Kidney epithelial cell (primary cell): Measurements from ENCODE around the gene KLF7. TPM values are rescaled to one million over a fixed set of nuclear protein-coding genes. Genes with fewer than 3 reads are reported as not detected.

Source experiments
- DNase-seq: peaks from one replicate; pipeline ENCODE4 v3.0.0-alpha.2; 2010; ENCODE audit warnings: low read depth
- H3K27me3 ChIP-seq: 2 replicates; pipeline ENCODE4 v1.6.0; 2011; ENCODE audit warnings: low read length; ENCODE audit not compliant: control insufficient read depth, insufficient read depth
- H3K36me3 ChIP-seq: 2 replicates; pipeline ENCODE4 v1.5.1; 2011; ENCODE audit warnings: low read length; ENCODE audit not compliant: control insufficient read depth, insufficient read depth
- H3K4me3 ChIP-seq: 2 replicates; pipeline ENCODE4 v1.5.1; 2011; ENCODE audit warnings: low read depth, mild to moderate bottlenecking, control low read depth, low read length
- total RNA-seq: library from RNA; depleted of rRNA; stranded (reverse); fragments of >200 nt; gene quantifications from 2 replicates; pipeline ENCODE4 v1.2.3, GENCODE V29; 2015
- TF ChIP-seq, protein P1 (sequence below): IDR thresholded peaks from 2 replicates; pipeline ENCODE4 v1.5.1; 2011; ENCODE audit warnings: mild to moderate bottlenecking, moderate library complexity, low read length, control low read depth, inconsistent platforms; ENCODE audit not compliant: insufficient read depth, poor library complexity, severe bottlenecking

Gene KLF7
- total RNA-seq, 1 donor from 2014 or later: 58.7 TPM

DNA sequence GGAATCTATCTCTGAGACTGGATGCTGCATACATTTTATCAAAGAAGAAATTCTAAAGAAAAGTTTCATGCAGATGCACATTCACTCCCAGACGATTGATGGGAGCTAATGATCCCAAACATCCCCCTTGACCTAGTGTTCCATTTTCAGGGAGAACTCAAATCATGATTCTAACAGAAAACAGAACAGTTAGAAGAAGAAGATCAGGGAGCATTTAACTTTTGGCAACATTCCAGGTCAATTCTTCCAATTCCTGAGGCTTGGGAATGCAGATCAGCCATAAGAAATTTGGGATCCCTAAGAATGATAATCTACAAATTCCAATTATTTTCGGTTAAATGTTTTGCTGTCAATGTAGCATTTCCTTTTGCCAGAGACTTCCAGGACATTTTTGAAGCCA lies 129.9 kb downstream of the KLF7 start:
- Histone ChIP-seq H3K27me3 (no peaks in the 10 kb centered on the region), H3K36me3 (no peaks in the 10 kb centered on the region), H3K4me3 (no peak overlapping the region)
- TF ChIP-seq, protein P1, sequence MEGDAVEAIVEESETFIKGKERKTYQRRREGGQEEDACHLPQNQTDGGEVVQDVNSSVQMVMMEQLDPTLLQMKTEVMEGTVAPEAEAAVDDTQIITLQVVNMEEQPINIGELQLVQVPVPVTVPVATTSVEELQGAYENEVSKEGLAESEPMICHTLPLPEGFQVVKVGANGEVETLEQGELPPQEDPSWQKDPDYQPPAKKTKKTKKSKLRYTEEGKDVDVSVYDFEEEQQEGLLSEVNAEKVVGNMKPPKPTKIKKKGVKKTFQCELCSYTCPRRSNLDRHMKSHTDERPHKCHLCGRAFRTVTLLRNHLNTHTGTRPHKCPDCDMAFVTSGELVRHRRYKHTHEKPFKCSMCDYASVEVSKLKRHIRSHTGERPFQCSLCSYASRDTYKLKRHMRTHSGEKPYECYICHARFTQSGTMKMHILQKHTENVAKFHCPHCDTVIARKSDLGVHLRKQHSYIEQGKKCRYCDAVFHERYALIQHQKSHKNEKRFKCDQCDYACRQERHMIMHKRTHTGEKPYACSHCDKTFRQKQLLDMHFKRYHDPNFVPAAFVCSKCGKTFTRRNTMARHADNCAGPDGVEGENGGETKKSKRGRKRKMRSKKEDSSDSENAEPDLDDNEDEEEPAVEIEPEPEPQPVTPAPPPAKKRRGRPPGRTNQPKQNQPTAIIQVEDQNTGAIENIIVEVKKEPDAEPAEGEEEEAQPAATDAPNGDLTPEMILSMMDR: no peak
- no peak for DNase-seq

DNA sequence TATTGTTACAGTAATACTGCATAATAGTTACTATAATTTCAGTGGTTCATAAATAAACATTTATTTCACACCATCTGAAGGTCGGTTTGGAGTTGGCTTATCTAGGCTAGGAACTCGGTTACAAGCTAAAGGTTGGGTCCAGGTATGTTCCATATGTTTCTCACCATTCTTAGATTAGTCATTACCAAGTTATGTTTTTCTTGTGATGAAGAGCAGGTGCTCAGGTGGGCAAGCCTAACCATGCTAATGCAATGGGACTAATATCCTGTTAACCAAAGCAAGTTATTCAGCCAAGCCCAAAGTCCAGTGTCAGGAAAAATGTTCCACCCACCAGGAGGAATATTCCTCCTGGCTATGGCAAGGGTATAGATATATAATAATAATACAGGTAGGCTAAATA lies 133.3 kb downstream of the KLF7 start:
- Histone ChIP-seq H3K27me3 (no peaks in the 10 kb centered on the region), H3K4me3 (no peak overlapping the region), H3K36me3 (no peaks in the 10 kb centered on the region)
- DNase-seq: no peak
- TF ChIP-seq, protein P1: no peak

Other genes starting within 250 kb of the KLF7 start
- not detected in 2 replicates for gene CPO, start 226.4 kb downstream of the KLF7 start, total RNA-seq